ENCODE measurements around the gene CBY1. TPM values are rescaled to one million over a fixed set of nuclear protein-coding genes. Genes with fewer than 3 reads are reported as not detected.

The CBY1 gene
- total and polyA plus RNA-seq, 2 donors (not counting 3 experiments of a cell fraction or from before 2014, with no cell fraction given): 37.0 to 41.8 TPM

GRCh38 chr22:38638216-38638615, 18.2 kb upstream of the CBY1 start:
- dilution Hi-C loops (cut with MboI; ENCODE audit: extremely low pct_ligation_motif_present, low sequenced_read_pairs) (no loop called here), intact Hi-C loops (cut with micrococcal nuclease) (no loop called here)
- no peak overlapping the region for H3K4me2 ChIP-seq (ENCODE audit: insufficient read depth, low read length)
- H3K27me3 ChIP-seq (ENCODE audit: control insufficient read depth in 2 of 2, insufficient read depth in 2 of 2, low read length in 2 of 2): no peaks in the 10 kb centered on the region
- no TSS peak for BruUV-seq (replicated peaks)
- no peaks in the 10 kb centered on the region for H4K20me1 ChIP-seq (replicated peaks; ENCODE audit: control insufficient read depth, extremely low read depth, insufficient read depth, low read length)
- no peaks in the 10 kb centered on the region for H3K79me2 ChIP-seq (ENCODE audit: control insufficient read depth, insufficient read depth, low read length)
- H3K9ac ChIP-seq (replicated peaks; ENCODE audit: extremely low read depth, insufficient read depth, low read length): no peak overlapping the region
- POLR2A ChIA-PET: no interaction called here
- H3K27ac ChIP-seq (ENCODE audit: insufficient read depth, low read depth, low read length): no peak overlapping the region
- CTCF ChIA-PET: interaction anchor here (1.2 kb wide), 1 partner anchor 54 kb away, joined by 3 read pairs; no protein-coding TSS in a partner anchor
- no peaks in the 10 kb centered on the region for H3K9me3 ChIP-seq (replicated peaks; ENCODE audit: control insufficient read depth, insufficient read depth, low read length)
- H3K36me3 ChIP-seq (ENCODE audit: control insufficient read depth in 2 of 2, extremely low read depth in 1 of 2, insufficient read depth in 2 of 2, low read length in 2 of 2): no peaks in the 10 kb centered on the region
- H3K4me1 ChIP-seq (ENCODE audit: control insufficient read depth, extremely low read depth, insufficient read depth, low read length): no peaks in the 10 kb centered on the region
- H2AFZ ChIP-seq (ENCODE audit: low read depth, low read length): no peak overlapping the region
- DNase-seq (ENCODE audit: low read depth, low spot score) (no peak), FAIRE-seq (no peak)
- H3K4me3 ChIP-seq (replicated peaks in 1 of 3; ENCODE audit: insufficient read depth in 1 of 3, low read depth in 1 of 3, low read length in 3 of 3): no peak overlapping the region
- TF ChIP-seq FOS (IDR thresholded peaks at IDR 0.05; ENCODE audit: borderline replicate concordance, insufficient read depth, low read length) (no peak), JUN (IDR thresholded peaks at IDR 0.05; ENCODE audit: borderline replicate concordance, insufficient read depth, insufficient read length, low read depth) (no peak), MAX (IDR thresholded peaks at IDR 0.05; ENCODE audit: insufficient read depth, insufficient read length) (no peak), CTCF (IDR thresholded peaks at IDR 0.05; ENCODE audit: extremely low read depth in 1 of 2, insufficient read depth in 1 of 2, low read depth in 1 of 2, low read length in 2 of 2) (no peak), POLR2A (IDR thresholded peaks at IDR 0.05; ENCODE audit: low read depth, low read length) (no peak)
- no peaks in the 10 kb centered on the region for H3K9me1 ChIP-seq (replicated peaks; ENCODE audit: control insufficient read depth, extremely low read depth, insufficient read depth, low read length)

GRCh38 chr22:38638728-38639127, 17.7 kb upstream of the CBY1 start:
- Histone ChIP-seq H3K9me1 (replicated peaks; ENCODE audit: control insufficient read depth, extremely low read depth, insufficient read depth, low read length) (no peaks in the 10 kb centered on the region), H3K36me3 (ENCODE audit: control insufficient read depth in 2 of 2, extremely low read depth in 1 of 2, insufficient read depth in 2 of 2, low read length in 2 of 2) (no peaks in the 10 kb centered on the region), H2AFZ (ENCODE audit: low read depth, low read length) (no peak overlapping the region), H3K27ac (ENCODE audit: insufficient read depth, low read depth, low read length) (no peak overlapping the region), H3K9ac (replicated peaks; ENCODE audit: extremely low read depth, insufficient read depth, low read length) (no peak overlapping the region), H3K9me3 (replicated peaks; ENCODE audit: control insufficient read depth, insufficient read depth, low read length) (no peaks in the 10 kb centered on the region), H3K4me2 (ENCODE audit: insufficient read depth, low read length) (no peak overlapping the region), H4K20me1 (replicated peaks; ENCODE audit: control insufficient read depth, extremely low read depth, insufficient read depth, low read length) (no peaks in the 10 kb centered on the region), H3K27me3 (ENCODE audit: control insufficient read depth in 2 of 2, insufficient read depth in 2 of 2, low read length in 2 of 2) (no peaks in the 10 kb centered on the region), H3K4me1 (ENCODE audit: control insufficient read depth, extremely low read depth, insufficient read depth, low read length) (no peaks in the 10 kb centered on the region), H3K4me3 (replicated peaks in 1 of 3; ENCODE audit: insufficient read depth in 1 of 3, low read depth in 1 of 3, low read length in 3 of 3) (no peak overlapping the region), H3K79me2 (ENCODE audit: control insufficient read depth, insufficient read depth, low read length) (no peaks in the 10 kb centered on the region)
- dilution Hi-C loops (cut with MboI; ENCODE audit: extremely low pct_ligation_motif_present, low sequenced_read_pairs): no loop called here
- no peak for FAIRE-seq
- no TSS peak for BruUV-seq (replicated peaks)
- intact Hi-C loops (cut with micrococcal nuclease): no loop called here
- ChIA-PET POLR2A (no interaction called here), CTCF (interaction anchor here (0.7 kb wide), 1 partner anchor 9 kb away, joined by 3 read pairs; no protein-coding TSS in a partner anchor)
- TF ChIP-seq MAX (IDR thresholded peaks at IDR 0.05; ENCODE audit: insufficient read depth, insufficient read length) (no peak), JUN (IDR thresholded peaks at IDR 0.05; ENCODE audit: borderline replicate concordance, insufficient read depth, insufficient read length, low read depth) (no peak), MYC (IDR thresholded peaks at IDR 0.05; ENCODE audit: low read depth, low read length) (no peak), POLR2A (IDR thresholded peaks at IDR 0.05; ENCODE audit: low read depth, low read length) (no peak), GATA2 (IDR thresholded peaks at IDR 0.05; ENCODE audit: insufficient read depth, insufficient read length, low read depth, low read length) (no peak), EZH2 (IDR thresholded peaks at IDR 0.05; ENCODE audit: borderline replicate concordance, low read depth, low read length, severe bottlenecking) (no peak), CTCF (IDR thresholded peaks at IDR 0.05; ENCODE audit: extremely low read depth in 1 of 2, insufficient read depth in 1 of 2, low read depth in 1 of 2, low read length in 2 of 2) (no peak), FOS (IDR thresholded peaks at IDR 0.05; ENCODE audit: borderline replicate concordance, insufficient read depth, low read length) (no peak), POLR2AphosphoS5 (IDR thresholded peaks at IDR 0.05; ENCODE audit: insufficient read depth, low read depth, low read length) (no peak)
- DNase-seq (ENCODE audit: low read depth, low spot score): no peak
